Measurements from ENCODE around the gene ZRANB3.
"Not testable (repeated sequence)": the region's sequence is repeated elsewhere in the genome, so short reads cannot be mapped to it uniquely, and the experiment has no call there.

The ZRANB3 gene

GRCh38 chr2:135125940-135126339, 405.1 kb downstream of the ZRANB3 start:
- DNase-seq (ENCODE audit: low read depth in 3 of 3) = no peak

GRCh38 chr2:135124924-135125886, 405.8 kb downstream of the ZRANB3 start:
- no peak for DNase-seq (ENCODE audit: low read depth in 3 of 3)

GRCh38 chr2:135121658-135122039, 409.4 kb downstream of the ZRANB3 start:
- DNase-seq (ENCODE audit: low read depth in 3 of 3) = not testable (repeated sequence)

GRCh38 chr2:135121016-135121657, 409.9 kb downstream of the ZRANB3 start:
- no peak for DNase-seq (ENCODE audit: low read depth in 3 of 3)

GRCh38 chr2:135119582-135119981, 411.4 kb downstream of the ZRANB3 start:
- no peak for DNase-seq (ENCODE audit: low read depth in 3 of 3)

GRCh38 chr2:135113322-135113721, 417.7 kb downstream of the ZRANB3 start:
- no peak for DNase-seq (ENCODE audit: low read depth in 3 of 3)

- not testable (repeated sequence) for DNase-seq (ENCODE audit: low read depth in 3 of 3)
Measured at GRCh38 chr2:135105513-135106316, 425.3 kb downstream of the ZRANB3 start.

GRCh38 chr2:135103843-135104242, 427.2 kb downstream of the ZRANB3 start:
- DNase-seq (ENCODE audit: low read depth in 3 of 3) = no peak

GRCh38 chr2:135099802-135100483, 431.1 kb downstream of the ZRANB3 start:
- DNase-seq (ENCODE audit: low read depth in 3 of 3) = no peak

- DNase-seq (ENCODE audit: low read depth in 3 of 3) = no peak
Measured at GRCh38 chr2:135097532-135098231, 433.3 kb downstream of the ZRANB3 start.

GRCh38 chr2:135096665-135097446, 434.2 kb downstream of the ZRANB3 start:
- DNase-seq (ENCODE audit: low read depth in 3 of 3) = no peak

GRCh38 chr2:135095591-135095990, 435.4 kb downstream of the ZRANB3 start:
- DNase-seq (ENCODE audit: low read depth in 3 of 3) = no peak

GRCh38 chr2:135094508-135094907, 436.5 kb downstream of the ZRANB3 start:
- no peak for DNase-seq (ENCODE audit: low read depth in 3 of 3)

- no peak for DNase-seq (ENCODE audit: low read depth in 3 of 3)
Measured at GRCh38 chr2:135093670-135094330, 437.2 kb downstream of the ZRANB3 start.

- DNase-seq (ENCODE audit: low read depth in 3 of 3) = no peak
Measured at GRCh38 chr2:135093193-135093592, 437.8 kb downstream of the ZRANB3 start.

GRCh38 chr2:135091681-135092080, 439.3 kb downstream of the ZRANB3 start:
- no peak for DNase-seq (ENCODE audit: low read depth in 3 of 3)

- DNase-seq (ENCODE audit: low read depth in 3 of 3) = not testable (repeated sequence)
Measured at GRCh38 chr2:135089597-135089996, 441.4 kb downstream of the ZRANB3 start.

Data from stimulated activated CD4-positive, alpha-beta T cell treated with anti-CD3 and anti-CD28 coated beads, TNF-alpha, amount 100 ng/mL, for 24 hours (primary cell).